HepG2 (cell line): ENCODE measurements around the gene ELMOD3. TPM values are rescaled to one million over a fixed set of nuclear protein-coding genes. Genes with fewer than 3 reads are reported as not detected.
A peak's percentile ranks its signal among the peaks of the same experiment; 100 is the strongest.

Experiments
- ATF7 ChIP-seq, 2 experiments: fragments of 450-650 bp in 1 of 2; sonication (generic) in 1 of 2; formaldehyde crosslinking in 1 of 2; IDR thresholded peaks; 2 replicates each; pipeline versions ENCODE4 v1.4.0 to v1.6.1; 2016 to 2020; ENCODE audit warnings: antibody characterized with exemption in 1 of 2, mild to moderate bottlenecking in 1 of 2, missing genetic modification reagents in 1 of 2
- BRD4 ChIP-seq: sonication (generic); formaldehyde crosslinking; IDR thresholded peaks from 2 replicates; pipeline ENCODE4 v1.4.0; 2020; ENCODE audit warnings: missing genetic modification reagents
- CCDC6 ChIP-seq: sonication (generic); formaldehyde crosslinking; IDR thresholded peaks from 2 replicates; pipeline ENCODE4 v1.8.1; 2022; ENCODE audit warnings: mild to moderate bottlenecking, missing genetic modification reagents, moderate library complexity
- HMG20A ChIP-seq: IDR thresholded peaks from 2 replicates; pipeline ENCODE4 v1.6.1; 2016; ENCODE audit warnings: borderline replicate concordance
- MYC ChIP-seq: sonication (generic); formaldehyde crosslinking; IDR thresholded peaks from 2 replicates; pipeline ENCODE4 v1.9.0; 2021; ENCODE audit warnings: missing genetic modification reagents, borderline replicate concordance
- PPARG ChIP-seq: conservative IDR thresholded peaks from 2 replicates; pipeline ENCODE4 v1.6.1; 2016; ENCODE audit warnings: missing biosample characterization, missing genetic modification reagents
- SETDB1 ChIP-seq: sonication (generic); formaldehyde crosslinking; IDR thresholded peaks from 2 replicates; pipeline ENCODE4 v1.5.1; 2020; ENCODE audit warnings: missing genetic modification reagents, mild to moderate bottlenecking, borderline replicate concordance
- SMC3 ChIP-seq: IDR thresholded peaks from 2 replicates; pipeline ENCODE4 v1.6.1; 2011; ENCODE audit warnings: low read length, improper control_type of control experiment
- TAF1 ChIP-seq: sonication (generic); formaldehyde crosslinking; IDR thresholded peaks from 2 replicates; pipeline ENCODE4 v1.4.0; 2020; ENCODE audit warnings: missing genetic modification reagents
- ZFP37 ChIP-seq: sonication (generic); formaldehyde crosslinking; IDR thresholded peaks from 2 replicates; pipeline ENCODE4 v1.4.0; 2020; ENCODE audit warnings: missing genetic modification reagents, borderline replicate concordance
- ZFP90 ChIP-seq: sonication (generic); formaldehyde crosslinking; IDR thresholded peaks from 2 replicates; pipeline ENCODE4 v1.8.0; 2022; ENCODE audit warnings: missing genetic modification reagents, mild to moderate bottlenecking, inconsistent platforms, borderline replicate concordance
- ZHX1 ChIP-seq: sonication (generic); formaldehyde crosslinking; IDR thresholded peaks from 2 replicates; pipeline ENCODE4 v1.8.1; 2022; ENCODE audit warnings: low read depth, mild to moderate bottlenecking, missing genetic modification reagents
- ZNF12 ChIP-seq: sonication (generic); formaldehyde crosslinking; IDR thresholded peaks from 2 replicates; pipeline ENCODE4 v1.5.0; 2020; ENCODE audit warnings: missing genetic modification reagents
- ZNF331 ChIP-seq: sonication (generic); formaldehyde crosslinking; IDR thresholded peaks from 2 replicates; pipeline ENCODE4 v1.4.0; 2020; ENCODE audit warnings: missing genetic modification reagents
- ZNF414 ChIP-seq: sonication (generic); formaldehyde crosslinking; IDR thresholded peaks from 2 replicates; pipeline ENCODE4 v1.5.0; 2020; ENCODE audit warnings: missing genetic modification reagents
- ZNF552 ChIP-seq: sonication (generic); formaldehyde crosslinking; IDR thresholded peaks from 2 replicates; pipeline ENCODE4 v1.9.0; 2022; ENCODE audit warnings: missing genetic modification reagents, mild to moderate bottlenecking, borderline replicate concordance
- ZNF574 ChIP-seq: sonication (generic); formaldehyde crosslinking; IDR thresholded peaks from 2 replicates; pipeline ENCODE4 v1.4.0; 2020; ENCODE audit warnings: missing genetic modification reagents
- ZNF713 ChIP-seq: sonication (generic); formaldehyde crosslinking; IDR thresholded peaks from 2 replicates; pipeline ENCODE4 v1.4.0; 2020; ENCODE audit warnings: mild to moderate bottlenecking, missing genetic modification reagents
- ZSCAN22 ChIP-seq: sonication (generic); formaldehyde crosslinking; IDR thresholded peaks from 2 replicates; pipeline ENCODE4 v1.4.0; 2020; ENCODE audit warnings: mild to moderate bottlenecking, missing genetic modification reagents
- polyA plus RNA-seq, 8 experiments: library from polyadenylated mRNA; depleted of rRNA in 3 of 8; stranded (reverse) in 7 of 8; unstranded in 1 of 8; fragments of >200 nt; fragmentation: Illumina TruSeq in 4 of 8; extraction: Trizol in 4 of 8; gene quantifications; 2 replicates each; pipeline versions ENCODE4 v1.2.1 to v1.2.3, GENCODE V29; 2011 to 2016; ENCODE audit warnings: low read depth in 4 of 8, missing spikeins in 1 of 8, mixed read lengths in 1 of 8; ENCODE audit not compliant: insufficient read depth in 1 of 8
- total RNA-seq, 5 experiments: library from RNA; depleted of rRNA; stranded (reverse); fragments of >200 nt; fragmentation: Illumina TruSeq; extraction: Trizol; gene quantifications; 2 replicates each; pipeline ENCODE4 v1.2.3, GENCODE V29; 2016; ENCODE audit warnings: low read depth in 1 of 5
- TF ChIP-seq, protein P1 (sequence below): fragments of 450-650 bp; IDR thresholded peaks from 2 replicates; pipeline ENCODE4 v1.6.1; 2016
- TF ChIP-seq, protein P2 (sequence below): sonication (generic); formaldehyde crosslinking; IDR thresholded peaks from 2 replicates; pipeline ENCODE4 v1.5.1; 2020; ENCODE audit warnings: mild to moderate bottlenecking, moderate library complexity, missing genetic modification reagents

ELMOD3 gene
- total and polyA plus RNA-seq, 2 of the 13 experiments (the other 11 are each of a cell fraction or from before 2014, with no cell fraction given): 13.3 to 19.5 TPM

GRCh38 chr2:85419009-85419675 lies 64.6 kb downstream of the ELMOD3 start (continued):
- TF ChIP-seq ZHX1 (no peak), ZNF12 (CRISPR knock-in tag) (peak; percentile 56; the same call in 1 of the 2 replicates), ZNF713 (CRISPR knock-in tag) (no peak), ZNF414 (CRISPR knock-in tag) (no peak), ZNF574 (CRISPR knock-in tag) (no peak), ZSCAN22 (CRISPR knock-in tag) (0 out of 2 replicates have a peak, but pooled peaks have one; percentile 63), TAF1 (CRISPR knock-in tag) (0 out of 2 replicates have a peak, but pooled peaks have one; percentile 13), BRD4 (CRISPR knock-in tag) (no peak), SETDB1 (CRISPR knock-in tag) (no peak), ATF7 (IDR thresholded peaks at IDR 0.05) (no peak), ATF7 (CRISPR knock-in tag; IDR thresholded peaks at IDR 0.05) (no peak), SMC3 (no peak), ZNF552 (no peak), ZFP90 (no peak), ZNF331 (CRISPR knock-in tag) (no peak), HMG20A (no peak), MYC (CRISPR knock-in tag) (no peak), ZFP37 (CRISPR knock-in tag) (no peak), PPARG (no peak), CCDC6 (CRISPR knock-in tag) (peak; percentile 17; the same call in 1 of the 2 replicates)
- TF ChIP-seq, protein P1, sequence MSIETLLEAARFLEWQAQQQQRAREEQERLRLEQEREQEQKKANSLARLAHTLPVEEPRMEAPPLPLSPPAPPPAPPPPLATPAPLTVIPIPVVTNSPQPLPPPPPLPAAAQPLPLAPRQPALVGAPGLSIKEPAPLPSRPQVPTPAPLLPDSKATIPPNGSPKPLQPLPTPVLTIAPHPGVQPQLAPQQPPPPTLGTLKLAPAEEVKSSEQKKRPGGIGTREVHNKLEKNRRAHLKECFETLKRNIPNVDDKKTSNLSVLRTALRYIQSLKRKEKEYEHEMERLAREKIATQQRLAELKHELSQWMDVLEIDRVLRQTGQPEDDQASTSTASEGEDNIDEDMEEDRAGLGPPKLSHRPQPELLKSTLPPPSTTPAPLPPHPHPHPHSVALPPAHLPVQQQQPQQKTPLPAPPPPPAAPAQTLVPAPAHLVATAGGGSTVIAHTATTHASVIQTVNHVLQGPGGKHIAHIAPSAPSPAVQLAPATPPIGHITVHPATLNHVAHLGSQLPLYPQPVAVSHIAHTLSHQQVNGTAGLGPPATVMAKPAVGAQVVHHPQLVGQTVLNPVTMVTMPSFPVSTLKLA: no peak
- TF ChIP-seq, protein P2, sequence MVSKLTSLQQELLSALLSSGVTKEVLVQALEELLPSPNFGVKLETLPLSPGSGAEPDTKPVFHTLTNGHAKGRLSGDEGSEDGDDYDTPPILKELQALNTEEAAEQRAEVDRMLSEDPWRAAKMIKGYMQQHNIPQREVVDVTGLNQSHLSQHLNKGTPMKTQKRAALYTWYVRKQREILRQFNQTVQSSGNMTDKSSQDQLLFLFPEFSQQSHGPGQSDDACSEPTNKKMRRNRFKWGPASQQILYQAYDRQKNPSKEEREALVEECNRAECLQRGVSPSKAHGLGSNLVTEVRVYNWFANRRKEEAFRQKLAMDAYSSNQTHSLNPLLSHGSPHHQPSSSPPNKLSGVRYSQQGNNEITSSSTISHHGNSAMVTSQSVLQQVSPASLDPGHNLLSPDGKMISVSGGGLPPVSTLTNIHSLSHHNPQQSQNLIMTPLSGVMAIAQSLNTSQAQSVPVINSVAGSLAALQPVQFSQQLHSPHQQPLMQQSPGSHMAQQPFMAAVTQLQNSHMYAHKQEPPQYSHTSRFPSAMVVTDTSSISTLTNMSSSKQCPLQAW (CRISPR knock-in tag): 0 out of 2 replicates have a peak, but pooled peaks have one; percentile 34
